Stimulated activated CD4-positive, alpha-beta T cell treated with anti-CD3 and anti-CD28 coated beads, Interleukin-4, amount 100 ng/mL, for 24 hours (primary cell): ENCODE measurements around the gene METTL26.
"Not testable (repeated sequence)": the region's sequence is repeated elsewhere in the genome, so short reads cannot be mapped to it uniquely, and the experiment has no call there.

Experiments
- DNase-seq: peaks from one replicate; pipeline ENCODE4 v3.0.0-alpha.2; 2020

Gene METTL26

GRCh38 chr16:624526-625070 lies 11.5 kb downstream of the METTL26 start:
- DNase-seq, result no peak

- DNase-seq, result no peak
Observed at GRCh38 chr16:622920-623280, 13.2 kb downstream of the METTL26 start.

DNA sequence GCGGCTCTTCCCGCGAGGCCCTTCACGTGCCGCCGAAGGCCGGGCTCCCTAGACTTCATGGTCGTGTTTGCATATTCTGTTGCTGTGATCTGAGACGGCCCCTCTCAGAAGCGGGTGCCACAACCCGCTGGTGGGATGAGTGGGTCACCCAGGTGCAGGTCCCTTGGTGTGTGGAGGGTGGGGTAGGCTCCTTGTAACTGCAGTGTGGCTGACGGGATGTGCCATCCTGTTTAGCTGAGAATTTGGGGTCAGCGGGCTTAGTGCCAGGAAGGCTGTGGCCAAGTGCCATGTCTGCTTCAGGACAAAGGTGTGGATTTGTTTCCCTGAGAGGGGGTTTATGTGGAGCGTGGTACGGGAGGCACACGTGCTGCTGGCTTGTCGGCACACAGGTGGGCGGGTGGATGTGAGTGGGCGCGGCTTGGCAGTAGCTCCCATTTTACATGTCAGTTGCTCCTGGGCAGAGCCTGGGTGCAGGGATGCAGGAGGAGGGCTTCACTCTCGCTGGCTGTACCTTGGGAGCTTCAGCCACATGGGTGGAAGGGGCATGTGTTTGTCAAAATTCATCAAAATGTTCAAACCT lies 14.5 kb downstream of the METTL26 start:
- DNase-seq, result no peak

GRCh38 chr16:620700-621525 lies 15.2 kb downstream of the METTL26 start:
- DNase-seq, result no peak

DNA sequence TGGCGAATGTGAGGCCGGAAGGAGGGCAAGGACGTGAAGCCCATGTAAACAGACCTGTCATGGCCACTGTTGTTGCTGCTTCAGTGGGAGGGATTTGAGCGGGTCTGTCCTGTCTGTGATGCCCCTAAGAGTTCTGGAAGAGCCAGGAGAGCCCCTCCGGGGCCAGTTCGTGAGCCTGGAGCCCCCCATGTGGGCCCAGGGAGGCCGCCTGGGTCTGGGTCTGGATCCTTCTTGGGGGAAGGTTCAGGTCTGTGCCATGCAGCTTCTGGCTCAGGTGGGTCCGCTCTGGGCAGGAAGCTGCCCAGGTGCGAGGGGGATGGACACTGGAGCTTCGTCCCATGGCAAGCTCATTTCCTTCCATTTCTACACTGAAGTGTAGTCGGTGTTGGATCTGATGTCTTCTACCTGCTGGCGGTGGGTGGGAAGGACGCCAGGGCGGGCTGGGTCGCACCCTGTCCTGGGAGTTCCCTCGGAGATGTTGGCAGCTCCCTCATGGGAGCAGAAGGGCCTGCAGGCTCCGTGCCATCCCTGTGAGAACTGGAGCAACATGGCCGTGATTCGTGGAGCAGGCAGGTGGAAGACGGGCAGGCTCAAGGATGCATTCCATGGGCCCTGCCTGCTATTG lies 16.5 kb downstream of the METTL26 start:
- no peak for DNase-seq

DNA sequence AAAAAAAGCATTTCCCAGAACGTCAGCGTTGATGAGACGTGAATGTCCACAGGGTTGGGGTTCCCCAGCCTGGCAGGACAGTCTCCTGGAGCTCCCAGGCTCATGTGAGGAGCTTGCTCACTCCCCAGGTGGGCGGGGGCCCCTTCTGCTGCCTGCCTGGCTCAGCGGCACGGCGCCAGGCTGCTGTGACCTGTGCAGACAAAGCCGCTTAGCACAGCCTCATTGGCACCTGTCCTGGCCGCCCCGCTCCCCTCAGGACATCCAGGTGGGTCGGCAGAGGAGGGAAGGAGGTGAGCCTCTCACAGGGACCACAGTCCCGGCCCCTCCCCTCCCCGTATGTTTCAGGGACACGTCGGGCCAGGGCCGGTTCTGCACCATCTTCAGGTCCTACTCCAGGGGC lies 18.2 kb downstream of the METTL26 start:
- no peak for DNase-seq

DNA sequence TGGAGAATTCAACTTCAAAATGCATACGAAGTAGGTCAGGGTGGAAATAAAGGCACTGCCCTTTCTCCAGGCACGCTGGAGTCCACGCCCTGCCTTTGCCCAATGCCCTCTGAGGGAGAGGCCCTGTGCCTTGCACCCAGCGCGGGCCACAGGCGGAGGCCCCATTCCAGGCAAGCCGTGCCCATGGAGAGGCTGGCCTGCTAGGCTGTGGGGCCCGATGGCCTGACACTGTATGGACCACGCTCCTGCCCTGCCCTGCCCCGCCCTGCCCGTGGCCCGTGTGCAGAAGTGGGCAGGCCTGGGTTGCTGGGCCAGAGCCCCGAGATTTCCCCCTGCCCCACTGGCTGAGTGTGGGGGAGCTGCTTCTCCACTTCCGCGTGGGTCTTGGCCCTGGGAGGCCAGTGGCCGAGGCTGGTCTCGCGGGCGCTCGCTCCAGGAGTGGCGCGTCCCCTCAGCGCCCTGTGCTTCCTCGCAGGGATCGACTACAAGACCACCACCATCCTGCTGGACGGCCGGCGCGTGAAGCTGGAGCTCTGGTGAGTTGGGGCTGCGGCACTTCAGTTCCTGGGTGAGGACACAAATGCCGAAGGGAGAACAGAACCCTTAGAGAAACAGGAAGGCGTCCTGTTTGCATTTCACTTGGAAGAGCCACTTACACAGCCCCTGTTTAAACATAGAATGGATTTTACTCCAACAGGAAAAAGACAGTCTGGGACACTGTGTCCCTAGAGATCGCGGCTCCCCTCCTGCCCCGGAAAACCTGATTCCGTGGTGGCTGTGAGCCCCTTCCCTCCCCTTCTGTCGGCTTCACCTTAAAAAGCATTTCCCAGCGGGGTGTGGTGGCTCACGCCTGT lies 19.1 kb downstream of the METTL26 start:
- DNase-seq, result no peak

DNA sequence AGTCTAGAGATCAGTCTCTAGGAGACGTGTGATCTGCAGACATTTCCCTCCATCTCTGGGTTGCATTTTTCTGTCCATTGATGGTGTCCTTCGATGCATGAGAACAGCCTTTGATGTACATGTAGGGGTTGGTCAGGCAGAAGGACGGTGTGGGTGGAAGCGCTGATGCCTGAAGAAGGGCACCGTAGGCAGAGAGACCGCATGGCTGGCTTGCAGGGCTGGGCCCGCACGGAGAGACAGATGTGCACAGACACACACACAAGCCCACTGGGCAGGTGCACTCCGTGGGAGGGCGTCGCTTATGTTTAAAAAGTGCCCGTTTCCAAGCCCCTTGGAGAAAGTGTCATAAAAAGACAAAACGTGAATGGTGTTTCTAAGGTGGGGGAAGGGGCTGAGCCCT lies 21.0 kb downstream of the METTL26 start:
- DNase-seq, result no peak

DNA sequence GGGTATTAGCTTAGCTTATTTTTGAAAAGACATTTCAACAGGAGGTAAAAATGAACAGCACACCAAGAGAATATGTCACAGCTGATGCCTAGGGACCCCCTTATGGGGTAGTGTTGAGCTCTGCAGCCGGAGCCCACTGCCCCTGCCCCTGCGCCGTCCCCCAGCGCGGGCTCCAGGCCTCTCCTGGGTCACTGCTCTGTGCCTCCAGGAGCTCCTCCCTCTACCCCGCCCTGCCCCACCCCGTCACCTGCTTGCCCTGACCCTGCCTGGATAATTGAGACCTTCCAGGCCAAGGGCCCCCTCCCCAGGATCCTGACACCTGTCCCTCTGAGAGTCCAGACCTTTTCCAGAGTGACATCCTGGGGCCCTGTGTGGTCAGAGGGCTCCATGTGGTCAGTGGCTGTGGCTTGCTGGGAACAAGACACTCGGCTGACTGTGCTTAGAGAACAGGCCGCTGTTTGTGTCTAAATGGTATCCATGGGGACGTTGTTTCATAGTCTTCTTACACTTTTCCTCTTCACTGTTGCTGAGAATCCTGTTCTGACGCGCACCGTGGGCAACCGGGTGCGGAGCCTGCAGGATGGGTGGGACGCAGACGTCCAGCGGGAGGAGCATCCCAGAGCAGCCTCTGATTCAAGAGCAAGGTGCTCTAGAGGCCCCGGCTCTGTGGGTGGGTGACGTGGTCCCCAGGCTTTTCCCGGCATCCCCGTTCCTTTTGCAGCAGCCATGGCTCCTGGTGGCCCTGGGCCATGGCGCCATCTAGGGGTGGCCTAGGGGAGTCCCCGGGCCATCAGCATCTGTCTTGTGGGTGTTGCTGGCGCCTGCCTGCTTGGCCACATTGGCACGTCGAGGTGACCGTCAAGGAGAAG lies 25.4 kb downstream of the METTL26 start:
- DNase-seq, result peak; percentile 65

GRCh38 chr16:609984-610383 lies 26.1 kb downstream of the METTL26 start:
- no peak for DNase-seq

GRCh38 chr16:609316-609715 lies 26.8 kb downstream of the METTL26 start:
- DNase-seq, result no peak

- DNase-seq, result peak; percentile 42
Observed at GRCh38 chr16:608019-608418, 28.1 kb downstream of the METTL26 start.

DNA sequence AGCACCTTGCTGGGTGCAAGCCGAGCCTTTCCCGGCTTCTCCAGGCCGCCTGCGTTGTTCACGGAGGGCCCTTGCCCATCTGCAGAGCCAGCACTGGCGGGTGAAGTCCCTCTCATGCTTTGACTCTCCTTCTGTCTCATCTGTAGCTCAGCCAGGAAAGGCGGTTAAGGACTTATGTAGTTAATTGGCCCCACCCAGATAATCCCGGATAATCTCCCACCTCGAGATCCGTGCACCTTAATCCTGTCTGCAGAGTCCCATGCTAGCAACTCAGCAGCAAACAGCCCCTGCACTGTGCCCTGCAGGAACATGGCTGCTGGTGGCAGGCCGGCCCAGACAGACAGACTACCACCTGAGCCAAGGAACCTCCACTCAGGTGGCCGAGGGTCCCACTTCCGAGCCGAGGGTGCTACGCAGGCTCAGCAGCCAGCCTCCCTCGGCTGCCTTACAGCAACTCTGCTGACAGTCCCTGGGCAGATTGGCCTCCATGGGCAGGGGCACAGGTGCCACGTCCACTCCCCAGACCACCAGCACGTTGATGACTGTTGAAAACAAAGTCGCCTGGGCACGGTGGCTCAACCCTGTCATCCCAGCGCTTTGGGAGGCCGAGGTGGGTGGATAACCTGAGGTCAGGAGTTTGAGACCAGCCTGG lies 29.3 kb downstream of the METTL26 start:
- no peak for DNase-seq

DNA sequence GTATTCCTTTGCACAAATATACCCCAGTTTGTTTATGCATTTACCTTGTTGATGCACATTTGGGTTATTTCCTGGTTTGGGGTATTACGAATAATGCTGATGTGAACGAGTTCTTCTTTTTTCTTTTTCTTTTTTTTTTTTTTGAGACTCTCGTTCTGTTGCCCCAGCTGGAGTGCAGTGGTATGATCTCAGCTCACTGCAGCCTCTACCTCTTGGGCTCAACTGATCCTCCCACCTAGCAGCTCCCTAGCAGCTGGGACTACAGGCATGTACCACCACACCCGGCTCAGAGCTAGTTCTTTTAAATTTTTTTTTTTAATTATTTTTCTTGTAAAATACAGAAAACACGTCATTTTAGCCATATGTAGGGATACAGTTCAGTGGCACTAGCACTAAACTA lies 32.2 kb downstream of the METTL26 start:
- no peak for DNase-seq

DNA sequence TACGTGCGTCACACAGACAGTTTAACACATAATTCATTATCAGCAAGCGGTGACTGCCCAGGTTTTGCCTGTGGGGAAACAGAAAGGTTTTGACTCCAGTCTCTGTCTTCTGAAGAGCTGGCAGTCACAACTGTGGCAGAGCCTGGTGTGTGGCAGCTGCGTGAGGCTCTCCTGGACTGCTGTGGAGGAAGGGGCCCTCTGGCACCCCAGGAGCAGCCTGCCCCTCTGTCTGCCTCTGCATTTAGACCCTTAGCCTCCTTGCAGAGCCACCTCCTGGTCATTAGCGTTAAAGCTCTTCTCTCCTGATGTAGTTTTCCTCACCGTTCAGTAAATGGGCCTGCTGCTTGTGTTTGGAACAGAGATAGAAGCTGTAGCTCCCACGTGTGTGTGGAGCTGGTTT lies 35.3 kb downstream of the METTL26 start:
- no peak for DNase-seq

- no peak for DNase-seq
Observed at GRCh38 chr16:598823-599739, 37.0 kb downstream of the METTL26 start.

GRCh38 chr16:597655-598054 lies 38.5 kb downstream of the METTL26 start:
- DNase-seq, result not testable (repeated sequence)

DNA sequence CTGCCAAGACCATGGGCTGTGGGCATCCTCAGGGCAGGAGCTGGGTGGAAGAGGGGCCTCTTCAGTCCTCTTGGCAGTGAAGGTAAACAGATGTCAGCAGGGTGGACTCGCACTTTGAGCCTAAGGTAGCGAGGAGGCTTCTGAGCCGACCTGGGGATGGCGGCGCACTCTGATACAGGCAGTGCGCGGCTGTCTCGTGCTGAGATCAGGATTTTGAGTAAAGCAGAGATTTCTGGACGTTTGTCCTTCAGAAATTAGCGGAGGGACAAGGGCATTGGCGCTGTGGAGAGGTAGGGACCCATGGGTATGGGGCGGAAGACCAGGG lies 39.4 kb downstream of the METTL26 start:
- DNase-seq, result no peak

DNA sequence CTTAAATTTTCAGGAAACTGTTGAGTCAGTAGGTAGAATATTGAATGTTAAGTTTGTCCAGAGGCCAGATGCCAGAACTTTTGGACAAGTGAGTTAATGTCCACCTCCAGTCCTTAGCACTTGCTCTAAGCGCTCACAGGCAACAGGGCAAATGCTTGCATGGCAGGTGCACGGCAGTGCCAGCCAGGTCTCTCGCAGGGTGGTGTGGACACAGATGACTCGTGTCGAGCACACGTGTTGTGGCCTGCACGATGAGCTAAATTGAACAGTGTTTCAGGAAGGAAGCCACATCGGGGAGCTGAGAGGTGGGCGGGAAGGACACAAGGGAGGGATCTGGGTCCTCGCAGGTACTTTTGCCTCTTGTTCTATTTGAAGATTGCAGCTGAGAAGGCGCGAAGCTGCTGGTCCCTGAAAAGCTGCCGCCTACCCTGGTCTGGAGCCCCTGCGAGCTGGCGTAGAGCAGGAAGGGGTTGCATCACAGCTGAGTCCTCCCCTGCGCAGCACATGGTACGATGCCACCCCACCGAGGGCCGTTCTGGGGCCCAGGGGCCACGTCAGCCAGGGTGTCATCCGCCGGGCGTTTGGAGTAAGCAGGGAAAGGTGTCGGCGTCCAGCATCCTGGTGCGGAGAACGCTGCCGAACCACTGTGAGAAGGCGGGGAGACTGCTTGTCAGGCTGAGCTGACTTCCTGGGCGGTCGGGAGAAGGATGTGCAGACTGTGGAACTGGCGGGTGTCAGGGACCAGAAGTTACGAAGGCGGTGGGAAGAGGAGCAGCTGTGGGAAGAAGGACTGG lies 40.0 kb downstream of the METTL26 start:
- DNase-seq, result no peak

DNA sequence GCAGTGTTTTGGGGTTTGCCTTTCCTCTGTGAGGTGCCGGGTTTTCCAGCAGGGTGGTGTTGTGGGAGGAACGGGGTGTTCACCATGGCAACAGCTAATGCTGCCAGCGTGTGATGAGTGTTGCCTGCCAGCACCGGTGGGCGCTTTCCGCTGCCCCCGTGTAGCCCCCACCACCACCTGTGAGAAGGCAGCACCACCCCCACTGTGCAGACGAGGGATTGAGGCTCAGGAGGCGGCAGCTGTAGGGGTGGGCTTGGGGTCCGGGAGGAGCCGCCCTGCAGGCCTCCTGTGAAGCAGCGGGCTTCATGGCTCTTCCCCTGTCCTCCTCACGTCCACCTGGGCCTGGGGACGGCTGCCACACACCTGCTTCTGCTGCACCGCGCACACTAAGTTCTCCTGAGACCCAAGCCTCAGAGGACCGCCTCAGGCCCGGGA lies 41.0 kb downstream of the METTL26 start:
- no peak for DNase-seq
